GM12878 (cell line): ENCODE results near the gene CSF3R. TPM values are rescaled to one million over a fixed set of nuclear protein-coding genes. Genes with fewer than 3 reads are reported as not detected.

Experiments
- ATAC-seq: fragments of 200-7000 bp; cut with Tn5 transposase; 3 replicates; pipeline ENCODE4 v1.9.1; 2020; ENCODE audit warnings: mild to moderate bottlenecking, moderate library complexity
- BruUV-seq: library from RNA; stranded (reverse); fragments of 400-500 nt; replicated peaks from 2 replicates; lab custom pipeline; 2021; lab: Mats Ljungman, UMichigan
- CTCF ChIA-PET: fragments of 300-600 bp; sonication (Branson Sonifier 250); formaldehyde crosslinking; extraction: SDS; loops from one replicate; lab custom pipeline; 2021; ENCODE audit warnings: inconsistent platforms; lab: Yijun Ruan, JAX
- POLR2A ChIA-PET: fragments of 350-600 bp; formaldehyde crosslinking; extraction: SDS; loops from one replicate; lab custom pipeline; 2021; ENCODE audit warnings: inconsistent platforms; lab: Charles Lee
- RAD21 ChIA-PET: fragments of 300-600 bp; sonication (Branson Sonifier 250); formaldehyde crosslinking; loops from one replicate; lab custom pipeline; 2023; ENCODE audit warnings: antibody characterized with exemption; ENCODE audit not compliant: unreplicated experiment; lab: Charles Lee
- SMC1A ChIA-PET: fragments of 300-600 bp; sonication (Branson Sonifier 250); formaldehyde crosslinking; loops from one replicate; lab custom pipeline; 2023; ENCODE audit not compliant: unreplicated experiment, uncharacterized antibody; lab: Charles Lee
- DNase-seq: peaks from one replicate; pipeline ENCODE4 v3.0.0-alpha.2; 2011; ENCODE audit warnings: low read depth, low spot score
- FAIRE-seq: peaks from 3 replicates; lab custom pipeline; 2011; peaks lifted over from hg19 to GRCh38; lab: Jason Lieb, UNC
- H2AFZ ChIP-seq: 2 replicates; pipeline ENCODE4 v1.6.0; 2011; ENCODE audit warnings: low read depth, low read length, control low read depth; ENCODE audit not compliant: control insufficient read depth
- H3K27ac ChIP-seq: 2 replicates; pipeline ENCODE4 v1.5.1; 2011; ENCODE audit warnings: control low read depth; ENCODE audit not compliant: control insufficient read depth, insufficient read depth
- H3K27me3 ChIP-seq, 2 experiments: replicated peaks in 1 of 2; 2 replicates each; pipeline versions ENCODE4 v1.6.0 to v1.6.1; 2011; ENCODE audit warnings: low read length in 1 of 2; ENCODE audit not compliant: control insufficient read depth in 2 of 2, insufficient read depth in 2 of 2
- H3K36me3 ChIP-seq, 2 experiments: 2 replicates each; pipeline ENCODE4 v1.5.1; 2011; ENCODE audit warnings: low read length in 1 of 2; ENCODE audit not compliant: control insufficient read depth in 2 of 2, insufficient read depth in 2 of 2
- H3K4me1 ChIP-seq: 2 replicates; pipeline ENCODE4 v1.6.1; 2011; ENCODE audit warnings: mild to moderate bottlenecking, low read length, moderate library complexity, mixed read lengths; ENCODE audit not compliant: control insufficient read depth, insufficient read depth
- H3K4me2 ChIP-seq: 2 replicates; pipeline ENCODE4 v1.6.0; 2011; ENCODE audit warnings: control low read depth; ENCODE audit not compliant: control insufficient read depth, insufficient read depth
- H3K4me3 ChIP-seq: fragments of 200-600 bp; sonication (generic); 2 replicates; pipeline ENCODE4 v1.5.1; 2016
- H3K79me2 ChIP-seq: 2 replicates; pipeline ENCODE4 v1.6.0; 2011; ENCODE audit warnings: low read length; ENCODE audit not compliant: control insufficient read depth, insufficient read depth
- H3K9ac ChIP-seq: 2 replicates; pipeline ENCODE4 v1.8.0; 2011; ENCODE audit warnings: low read length, control low read depth, mixed read lengths; ENCODE audit not compliant: control insufficient read depth, insufficient read depth
- H3K9me3 ChIP-seq: replicated peaks from 3 replicates; pipeline ENCODE4 v1.5.1; 2011; ENCODE audit warnings: mild to moderate bottlenecking, low read length; ENCODE audit not compliant: control insufficient read depth, insufficient read depth
- H4K20me1 ChIP-seq: 2 replicates; pipeline ENCODE4 v1.6.0; 2011; ENCODE audit not compliant: control insufficient read depth, insufficient read depth
- GABPA ChIP-seq: IDR thresholded peaks from 2 replicates; pipeline ENCODE4 v1.6.1; 2014; ENCODE audit warnings: antibody characterized with exemption, low read depth, mild to moderate bottlenecking, inconsistent platforms
- GATAD2B ChIP-seq: fragments of 450-650 bp; conservative IDR thresholded peaks from 2 replicates; pipeline ENCODE4 v1.6.1; 2017; ENCODE audit warnings: low read depth, mild to moderate bottlenecking, moderate library complexity
- MYC ChIP-seq: IDR thresholded peaks from 2 replicates; pipeline ENCODE4 v1.6.1; 2011; ENCODE audit warnings: mild to moderate bottlenecking, low read length, moderate library complexity, inconsistent platforms; ENCODE audit not compliant: insufficient read depth, insufficient replicate concordance, insufficient read length, severe bottlenecking
- RAD21 ChIP-seq: IDR thresholded peaks from 2 replicates; pipeline ENCODE4 v1.6.1; 2011; ENCODE audit warnings: mild to moderate bottlenecking, low read depth, low read length, moderate library complexity; ENCODE audit not compliant: insufficient read depth
- SP1 ChIP-seq: IDR thresholded peaks from one replicate; pipeline ENCODE4 v1.6.1; 2011; ENCODE audit warnings: low read depth, low read length
- WGBS: methylation state at CpG from one replicate; pipeline ENCODE4 v1.1.6; 2016; ENCODE audit warnings: low lambda C conversion rate; ENCODE audit not compliant: insufficient replicate concordance, insufficient coverage; ENCODE audit errors: missing lambda C conversion rate; 5-methylcytosine and 5-hydroxymethylcytosine counted together
- in situ Hi-C: fragments of 300-500 bp; cut with MboI; formaldehyde crosslinking; loops from 9 replicates; pipeline ENCODE4 v1.14.3; 2018; ENCODE audit warnings: mixed read lengths
- intact Hi-C: fragments of 100-400 bp; cut with micrococcal nuclease; formaldehyde crosslinking; loops from one replicate; pipeline ENCODE4 v1.14.2; 2022; ENCODE audit not compliant: unreplicated experiment
- polyA plus RNA-seq, 11 experiments: library from polyadenylated mRNA; depleted of rRNA in 4 of 11; unstranded in 6 of 11; stranded (reverse) in 5 of 11; fragments of >200 nt; fragmentation: Nextera tagmentation in 4 of 11; fragmentation: Illumina TruSeq in 1 of 11; extraction: Ambion mirVana in 4 of 11; extraction: Trizol in 1 of 11; gene quantifications; 1 replicate in 1 of 11; 2 replicates in 10 of 11; pipeline versions ENCODE4 v1.2.1 to v1.2.3, GENCODE V29; 2011 to 2016; ENCODE audit warnings: inconsistent platforms in 2 of 11, missing spikeins in 2 of 11, low read depth in 1 of 11
- total RNA-seq, 4 experiments: library from RNA; depleted of rRNA in 3 of 4; stranded (reverse); fragments of >200 nt in 3 of 4; fragmentation: Illumina TruSeq in 1 of 4; extraction: Trizol in 1 of 4; gene quantifications; 2 replicates each; pipeline versions ENCODE4 v1.2.1 to v1.2.3, GENCODE V29; 2013 to 2021

The CSF3R gene
- total and polyA plus RNA-seq, 10 of the 15 experiments (the other 5 are each of a cell fraction or from before 2014, with no cell fraction given), result 0.13 TPM; not detected in 9

DNA sequence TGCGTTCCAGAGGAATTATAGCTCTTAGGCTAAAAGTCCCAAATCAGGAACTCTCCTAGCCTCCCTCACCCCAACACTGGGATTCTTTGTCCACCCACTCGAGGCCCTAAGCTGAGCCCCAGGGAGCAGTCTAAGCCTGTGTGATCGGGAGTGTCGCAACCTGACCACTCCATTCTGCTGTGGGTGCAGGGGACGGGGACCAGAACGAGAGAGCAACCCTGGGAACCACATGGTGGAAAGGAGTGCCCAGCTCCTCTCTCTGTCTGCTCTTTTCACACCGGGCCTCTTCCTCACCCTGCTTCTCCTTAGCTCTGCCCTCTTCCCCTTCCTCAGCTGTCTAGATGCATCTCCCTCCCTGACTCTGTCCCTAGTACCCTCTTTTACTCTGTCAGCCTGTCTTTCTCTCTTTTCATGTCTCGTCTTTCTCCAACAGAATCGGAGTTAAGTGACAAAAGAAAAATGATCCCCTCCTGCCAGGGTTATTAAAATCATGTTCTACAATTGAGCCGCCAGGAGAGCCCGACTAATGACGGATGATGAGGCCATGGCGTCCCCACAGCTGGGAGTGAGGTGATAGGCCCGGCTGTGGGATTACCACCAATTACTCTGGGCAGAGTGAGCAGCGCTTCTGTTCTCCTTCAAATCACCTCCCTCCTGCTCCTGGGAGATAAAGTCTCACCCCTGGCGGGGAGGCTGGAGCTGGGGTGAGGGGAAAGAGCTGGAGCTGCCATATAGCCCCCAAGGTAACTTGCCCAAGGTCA is 34.5 kb upstream of the CSF3R start:
- H3K79me2 ChIP-seq, result no peaks in the 10 kb centered on the region
- ATAC-seq (no peak), DNase-seq (no peak), FAIRE-seq (no peak)
- intact Hi-C loops (no loop called here), in situ Hi-C loops (no loop called here)
- ChIA-PET CTCF (interaction anchor here (0.8 to 3.2 kb wide), 15 partner anchors 11 to 1086 kb away, joined by 3 to 19 read pairs (median 5); partner anchors contain the start of gene OSCP1), POLR2A (no interaction called here), RAD21 (interaction anchor here (0.9 to 1.4 kb wide), 2 partner anchors 53 to 807 kb away, joined by 3 to 4 read pairs; partner anchors contain the start of gene MRPS15), SMC1A (interaction anchor here (1.1 to 1.7 kb wide), 2 partner anchors 17 to 71 kb away, joined by 3 read pairs; no protein-coding TSS in a partner anchor)
- no peak overlapping the region for H3K9ac ChIP-seq
- no peak overlapping the region for H2AFZ ChIP-seq
- no peaks in the 10 kb centered on the region for H3K36me3 ChIP-seq
- H3K4me2 ChIP-seq, result no peak overlapping the region
- no TSS peak for BruUV-seq
- H3K27me3 ChIP-seq, result peaks cover 0 to 4% of the 10 kb centered on the region in 2 experiments; a peak in 2 of 4 replicates
- no peaks in the 10 kb centered on the region for H4K20me1 ChIP-seq
- H3K4me1 ChIP-seq, result no peaks in the 10 kb centered on the region
- no peak overlapping the region for H3K4me3 ChIP-seq
- no peak overlapping the region for H3K27ac ChIP-seq
- TF ChIP-seq MYC, result no peak
- no peak for TF ChIP-seq GATAD2B
- no peak for TF ChIP-seq SP1
- no peak for TF ChIP-seq RAD21
- TF ChIP-seq GABPA, result no peak
- no peaks in the 10 kb centered on the region for H3K9me3 ChIP-seq
- WGBS, result 29% methylated on average over 16 of the region's 16 CpGs
